ENCODE results near the gene DMD. TPM values are rescaled to one million over a fixed set of nuclear protein-coding genes. Genes with fewer than 3 reads are reported as not detected.

The DMD gene
- total and polyA plus RNA-seq, 8 donors = 6.8 to 117 (median 44.2) TPM

DNA sequence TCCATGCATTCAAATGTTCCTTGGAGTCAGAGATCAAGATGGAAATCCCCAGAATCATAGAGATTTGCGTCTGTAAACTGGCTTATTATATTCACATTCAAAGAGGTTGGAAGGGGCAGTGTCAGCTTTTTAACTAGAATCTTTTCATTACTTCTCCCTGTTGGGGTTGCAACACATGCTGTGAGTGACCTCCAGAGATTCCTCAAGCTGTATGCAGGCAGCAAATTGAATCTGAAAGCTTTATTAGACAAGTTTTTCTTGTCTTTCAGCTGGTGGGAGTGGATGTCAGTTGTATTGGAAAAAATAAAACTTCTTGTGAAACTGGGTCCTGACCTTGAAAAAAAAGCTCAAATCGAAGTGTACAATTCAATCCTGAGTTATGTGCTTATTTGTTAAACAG is 1403.0 kb downstream of the DMD start:
- H3K4me3 ChIP-seq = no peak overlapping the region
- no peaks in the 10 kb centered on the region for H3K4me1 ChIP-seq
- no peaks in the 10 kb centered on the region for H3K36me3 ChIP-seq
- DNase-seq = peak in 1 of 2 donors; percentile 6
- H3K9me3 ChIP-seq = no peaks in the 10 kb centered on the region
- no peaks in the 10 kb centered on the region for H3K27me3 ChIP-seq
- WGBS, 5 donors = 26 to 48% (median 39%) methylated on average over 2 of the region's 2 CpGs
- intact Hi-C loops (cut with DNase I; ENCODE audit: low total_unique reads) = no loop called here
- no peak for TF ChIP-seq POLR2AphosphoS5 (IDR thresholded peaks at IDR 0.05)
- TF ChIP-seq EP300 (IDR thresholded peaks at IDR 0.05) = no peak
- no peak for TF ChIP-seq POLR2A (IDR thresholded peaks at IDR 0.05)
- TF ChIP-seq, protein P1, sequence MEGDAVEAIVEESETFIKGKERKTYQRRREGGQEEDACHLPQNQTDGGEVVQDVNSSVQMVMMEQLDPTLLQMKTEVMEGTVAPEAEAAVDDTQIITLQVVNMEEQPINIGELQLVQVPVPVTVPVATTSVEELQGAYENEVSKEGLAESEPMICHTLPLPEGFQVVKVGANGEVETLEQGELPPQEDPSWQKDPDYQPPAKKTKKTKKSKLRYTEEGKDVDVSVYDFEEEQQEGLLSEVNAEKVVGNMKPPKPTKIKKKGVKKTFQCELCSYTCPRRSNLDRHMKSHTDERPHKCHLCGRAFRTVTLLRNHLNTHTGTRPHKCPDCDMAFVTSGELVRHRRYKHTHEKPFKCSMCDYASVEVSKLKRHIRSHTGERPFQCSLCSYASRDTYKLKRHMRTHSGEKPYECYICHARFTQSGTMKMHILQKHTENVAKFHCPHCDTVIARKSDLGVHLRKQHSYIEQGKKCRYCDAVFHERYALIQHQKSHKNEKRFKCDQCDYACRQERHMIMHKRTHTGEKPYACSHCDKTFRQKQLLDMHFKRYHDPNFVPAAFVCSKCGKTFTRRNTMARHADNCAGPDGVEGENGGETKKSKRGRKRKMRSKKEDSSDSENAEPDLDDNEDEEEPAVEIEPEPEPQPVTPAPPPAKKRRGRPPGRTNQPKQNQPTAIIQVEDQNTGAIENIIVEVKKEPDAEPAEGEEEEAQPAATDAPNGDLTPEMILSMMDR (IDR thresholded peaks at IDR 0.05) = no peak
- H3K27ac ChIP-seq = no peak overlapping the region

DNA sequence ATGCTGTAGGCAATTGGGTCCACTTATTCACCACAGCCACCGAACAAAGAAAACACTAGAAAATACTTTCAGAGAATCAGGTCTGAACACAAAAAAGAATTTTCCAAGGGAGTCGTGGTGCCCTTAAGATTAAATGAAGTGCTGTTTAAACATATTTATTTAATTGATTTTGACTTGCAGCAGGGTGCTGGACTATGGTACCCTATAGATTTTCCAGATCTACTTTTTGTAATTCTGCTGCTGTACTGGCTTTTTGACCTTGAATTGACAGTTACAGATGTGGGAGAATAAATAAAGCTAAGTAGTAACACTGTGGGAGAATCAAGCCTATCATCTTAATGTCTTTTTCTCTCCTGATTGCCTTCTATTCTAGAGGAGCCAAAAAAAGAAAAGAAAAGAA is 1404.2 kb downstream of the DMD start:
- H3K27me3 ChIP-seq = no peaks in the 10 kb centered on the region
- H3K4me1 ChIP-seq = no peaks in the 10 kb centered on the region
- no peaks in the 10 kb centered on the region for H3K36me3 ChIP-seq
- no peak overlapping the region for H3K4me3 ChIP-seq
- intact Hi-C loops (cut with DNase I; ENCODE audit: low total_unique reads) = no loop called here
- H3K9me3 ChIP-seq = no peaks in the 10 kb centered on the region
- TF ChIP-seq EP300 (IDR thresholded peaks at IDR 0.05) (no peak), POLR2AphosphoS5 (IDR thresholded peaks at IDR 0.05) (no peak), POLR2A (IDR thresholded peaks at IDR 0.05) (no peak)
- TF ChIP-seq, protein P1 (IDR thresholded peaks at IDR 0.05) = no peak
- H3K27ac ChIP-seq = no peak overlapping the region
- WGBS, 5 donors = 53 to 69% (median 57%) methylated on average over 2 of the region's 2 CpGs
- DNase-seq = no peak

DNA sequence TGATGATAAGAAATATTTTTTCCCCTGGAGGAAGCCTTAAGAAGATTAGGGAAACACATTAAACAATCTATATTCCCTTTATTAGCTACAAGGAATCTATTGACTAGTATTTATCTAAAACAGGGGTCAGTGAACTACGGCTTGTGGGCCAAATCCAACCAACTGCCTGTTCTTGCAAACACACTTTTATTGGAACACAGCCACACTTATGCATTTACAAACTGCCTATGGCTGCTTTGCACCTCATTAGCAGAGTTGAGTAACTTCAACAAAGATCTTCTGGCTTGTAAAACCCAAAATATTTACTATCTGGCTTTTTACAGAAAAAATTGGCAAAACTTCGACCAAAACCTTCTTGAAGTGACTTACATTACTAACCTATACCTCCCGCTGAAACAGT is 1405.6 kb downstream of the DMD start:
- H3K36me3 ChIP-seq = no peaks in the 10 kb centered on the region
- WGBS, 5 donors = 35 to 52% (median 50%) methylated on average over 2 to 3 of the region's 3 CpGs
- no peak overlapping the region for H3K27ac ChIP-seq
- H3K4me3 ChIP-seq = no peak overlapping the region
- intact Hi-C loops (cut with DNase I; ENCODE audit: low total_unique reads) = no loop called here
- H3K9me3 ChIP-seq = no peaks in the 10 kb centered on the region
- no peaks in the 10 kb centered on the region for H3K4me1 ChIP-seq
- no peaks in the 10 kb centered on the region for H3K27me3 ChIP-seq
- TF ChIP-seq POLR2A (IDR thresholded peaks at IDR 0.05) (no peak), EP300 (IDR thresholded peaks at IDR 0.05) (no peak)
- no peak for DNase-seq

DNA sequence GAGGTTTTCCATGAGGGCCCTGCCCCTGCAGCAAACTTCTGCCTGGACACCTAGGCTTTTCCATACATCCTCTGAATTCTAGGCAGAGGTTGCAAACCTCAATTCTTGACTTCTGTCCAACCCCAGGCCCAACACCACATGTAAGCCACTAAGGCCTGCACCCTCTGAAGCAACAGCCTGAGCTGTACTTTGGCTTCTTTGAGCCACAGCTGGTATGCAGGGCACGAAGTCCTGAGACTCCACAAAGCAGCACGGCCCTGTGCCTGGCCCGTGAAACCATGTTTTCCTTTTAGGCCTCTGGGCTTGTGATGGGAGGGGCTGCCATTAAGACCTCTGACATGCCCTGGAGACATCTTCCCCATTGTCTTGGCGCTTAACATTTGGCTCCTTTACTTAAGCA is 1411.1 kb downstream of the DMD start:
- 53 to 85% (median 72%) methylated on average over 4 of the region's 4 CpGs for whole genome bisulfite sequencing, 5 donors
- Histone ChIP-seq H3K9me3 (no peaks in the 10 kb centered on the region), H3K27me3 (no peaks in the 10 kb centered on the region), H3K27ac (no peak overlapping the region), H3K4me3 (no peak overlapping the region), H3K4me1 (no peaks in the 10 kb centered on the region), H3K36me3 (no peaks in the 10 kb centered on the region)
- DNase-seq = no peak
- TF ChIP-seq, protein P1 (IDR thresholded peaks at IDR 0.05) = no peak
- TF ChIP-seq POLR2AphosphoS5 (IDR thresholded peaks at IDR 0.05) (no peak), EP300 (IDR thresholded peaks at IDR 0.05) (no peak), POLR2A (IDR thresholded peaks at IDR 0.05) (no peak)
- intact Hi-C loops (cut with DNase I; ENCODE audit: low total_unique reads) = no loop called here

DNA sequence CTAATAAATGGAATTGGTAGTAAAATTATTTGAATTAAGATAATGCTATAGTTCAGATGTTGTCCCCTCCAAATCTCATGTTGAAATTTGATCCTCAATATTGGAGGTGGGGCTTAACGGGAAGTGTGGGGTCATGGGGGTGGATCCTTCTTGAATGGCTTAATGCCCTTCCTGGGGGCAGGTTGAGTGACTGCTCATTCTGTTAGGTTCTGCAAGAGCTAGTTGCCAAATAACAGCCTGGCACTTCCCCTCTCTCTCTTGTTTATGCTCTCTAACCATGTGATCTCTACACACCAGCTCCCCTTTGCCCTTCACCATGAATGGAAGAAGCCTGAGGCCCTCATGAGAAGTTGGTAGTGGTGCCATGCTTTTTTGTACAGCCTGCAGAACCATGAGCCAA is 1414.7 kb downstream of the DMD start:
- WGBS, 5 donors = 55 to 91% (median 71%) methylated on average over 1 of the region's 1 CpG
- intact Hi-C loops (cut with DNase I; ENCODE audit: low total_unique reads) = no loop called here

More for the DNA sequence above, 1414.7 kb downstream of the DMD start:
- no peak for DNase-seq
- H3K9me3 ChIP-seq = no peaks in the 10 kb centered on the region
- no peak overlapping the region for H3K27ac ChIP-seq
- no peaks in the 10 kb centered on the region for H3K36me3 ChIP-seq
- H3K27me3 ChIP-seq = no peaks in the 10 kb centered on the region
- no peak overlapping the region for H3K4me3 ChIP-seq
- H3K4me1 ChIP-seq = no peaks in the 10 kb centered on the region
- TF ChIP-seq POLR2A (IDR thresholded peaks at IDR 0.05) (no peak), POLR2AphosphoS5 (IDR thresholded peaks at IDR 0.05) (no peak), EP300 (IDR thresholded peaks at IDR 0.05) (no peak)
- TF ChIP-seq, protein P1 (IDR thresholded peaks at IDR 0.05) = no peak
